ENCODE results near the gene KCNC3. TPM values are rescaled to one million over a fixed set of nuclear protein-coding genes. Genes with fewer than 3 reads are reported as not detected.

Gene KCNC3
- total and polyA plus RNA-seq, 2 of the 13 experiments (the other 11 are each of a cell fraction or from before 2014, with no cell fraction given) = 0.29 to 1.7 TPM

DNA sequence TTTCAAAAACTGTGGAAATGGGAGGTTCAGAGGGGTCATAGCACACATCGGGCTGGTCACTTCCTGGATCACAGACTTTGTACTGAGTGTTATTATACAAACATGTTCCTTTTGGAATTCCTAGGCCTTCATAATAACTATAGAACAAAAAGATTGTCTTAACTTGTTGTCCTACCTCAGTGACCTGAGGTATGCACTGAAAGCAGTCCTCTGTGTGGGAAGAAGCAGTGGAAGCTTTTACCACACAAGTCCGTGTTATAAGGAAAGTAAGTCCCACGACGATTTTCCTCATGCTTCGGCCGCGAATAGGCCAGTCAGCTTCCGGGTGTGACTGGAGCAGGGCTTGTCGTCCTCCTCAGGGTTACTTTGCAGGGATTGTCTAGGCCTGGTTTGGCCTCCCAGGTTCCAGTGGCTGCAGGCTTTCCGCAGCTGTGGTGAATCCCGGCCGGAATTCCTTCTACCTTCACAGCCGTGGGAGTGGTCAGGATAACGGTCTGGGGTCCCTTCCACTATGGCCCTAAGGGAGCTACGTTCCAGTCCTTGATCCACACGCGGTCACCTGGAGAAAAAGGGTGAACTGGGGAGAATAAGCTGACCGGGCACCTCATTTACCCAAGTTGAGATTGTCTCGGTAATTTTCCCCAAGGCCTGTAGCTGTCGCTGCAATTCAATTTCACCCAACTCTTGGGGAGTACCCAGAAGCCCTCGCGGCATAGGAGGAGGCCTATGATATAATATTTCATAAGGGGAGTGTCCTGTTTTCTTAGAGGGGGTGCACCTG is 20.3 kb upstream of the KCNC3 start (continued):
- TF ChIP-seq, protein P1, sequence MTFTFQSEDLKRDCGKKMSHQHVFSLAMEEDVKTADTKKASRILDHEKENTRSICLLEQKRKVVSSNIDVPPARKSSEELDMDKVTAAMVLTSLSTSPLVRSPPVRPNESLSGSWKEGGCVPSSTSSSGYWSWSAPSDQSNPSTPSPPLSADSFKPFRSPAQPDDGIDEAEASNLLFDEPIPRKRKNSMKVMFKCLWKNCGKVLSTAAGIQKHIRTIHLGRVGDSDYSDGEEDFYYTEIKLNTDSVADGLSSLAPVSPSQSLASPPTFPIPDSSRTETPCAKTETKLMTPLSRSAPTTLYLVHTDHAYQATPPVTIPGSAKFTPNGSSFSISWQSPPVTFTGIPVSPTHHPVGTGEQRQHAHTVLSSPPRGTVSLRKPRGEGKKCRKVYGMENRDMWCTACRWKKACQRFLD (CRISPR knock-in tag; IDR thresholded peaks at IDR 0.05; ENCODE audit: borderline replicate concordance) = no peak
- TF ChIP-seq FOXA3 (CRISPR knock-in tag; IDR thresholded peaks at IDR 0.05) = peak; percentile 40; the same call in 1 of the 2 replicates
- no peak for TF ChIP-seq KMT2B (CRISPR knock-in tag; IDR thresholded peaks at IDR 0.05)
- no peak for TF ChIP-seq ZNF670 (CRISPR knock-in tag; IDR thresholded peaks at IDR 0.05; ENCODE audit: borderline replicate concordance)
- TF ChIP-seq, protein P2, sequence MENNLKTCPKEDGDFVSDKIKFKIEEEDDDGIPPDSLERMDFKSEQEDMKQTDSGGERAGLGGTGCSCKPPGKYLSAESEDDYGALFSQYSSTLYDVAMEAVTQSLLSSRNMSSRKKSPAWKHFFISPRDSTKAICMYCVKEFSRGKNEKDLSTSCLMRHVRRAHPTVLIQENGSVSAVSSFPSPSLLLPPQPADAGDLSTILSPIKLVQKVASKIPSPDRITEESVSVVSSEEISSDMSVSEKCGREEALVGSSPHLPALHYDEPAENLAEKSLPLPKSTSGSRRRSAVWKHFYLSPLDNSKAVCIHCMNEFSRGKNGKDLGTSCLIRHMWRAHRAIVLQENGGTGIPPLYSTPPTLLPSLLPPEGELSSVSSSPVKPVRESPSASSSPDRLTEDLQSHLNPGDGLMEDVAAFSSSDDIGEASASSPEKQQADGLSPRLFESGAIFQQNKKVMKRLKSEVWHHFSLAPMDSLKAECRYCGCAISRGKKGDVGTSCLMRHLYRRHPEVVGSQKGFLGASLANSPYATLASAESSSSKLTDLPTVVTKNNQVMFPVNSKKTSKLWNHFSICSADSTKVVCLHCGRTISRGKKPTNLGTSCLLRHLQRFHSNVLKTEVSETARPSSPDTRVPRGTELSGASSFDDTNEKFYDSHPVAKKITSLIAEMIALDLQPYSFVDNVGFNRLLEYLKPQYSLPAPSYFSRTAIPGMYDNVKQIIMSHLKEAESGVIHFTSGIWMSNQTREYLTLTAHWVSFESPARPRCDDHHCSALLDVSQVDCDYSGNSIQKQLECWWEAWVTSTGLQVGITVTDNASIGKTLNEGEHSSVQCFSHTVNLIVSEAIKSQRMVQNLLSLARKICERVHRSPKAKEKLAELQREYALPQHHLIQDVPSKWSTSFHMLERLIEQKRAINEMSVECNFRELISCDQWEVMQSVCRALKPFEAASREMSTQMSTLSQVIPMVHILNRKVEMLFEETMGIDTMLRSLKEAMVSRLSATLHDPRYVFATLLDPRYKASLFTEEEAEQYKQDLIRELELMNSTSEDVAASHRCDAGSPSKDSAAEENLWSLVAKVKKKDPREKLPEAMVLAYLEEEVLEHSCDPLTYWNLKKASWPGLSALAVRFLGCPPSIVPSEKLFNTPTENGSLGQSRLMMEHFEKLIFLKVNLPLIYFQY (CRISPR knock-in tag; IDR thresholded peaks at IDR 0.05; ENCODE audit: borderline replicate concordance) = no peak
- no peak for TF ChIP-seq ZNF577 (CRISPR knock-in tag; IDR thresholded peaks at IDR 0.05; ENCODE audit: borderline replicate concordance, low read depth)
- TF ChIP-seq, protein P3, sequence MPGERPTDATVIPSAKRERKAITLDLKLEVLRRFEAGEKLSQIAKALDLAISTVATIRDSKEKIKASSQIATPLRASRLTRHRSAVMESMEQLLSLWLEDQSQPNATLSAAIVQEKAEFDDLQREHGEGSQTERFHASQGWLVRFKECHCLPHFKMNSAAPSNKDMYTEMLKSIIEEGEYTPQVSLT (CRISPR knock-in tag; IDR thresholded peaks at IDR 0.05; ENCODE audit: borderline replicate concordance, low read depth) = no peak
- TF ChIP-seq, protein P4, sequence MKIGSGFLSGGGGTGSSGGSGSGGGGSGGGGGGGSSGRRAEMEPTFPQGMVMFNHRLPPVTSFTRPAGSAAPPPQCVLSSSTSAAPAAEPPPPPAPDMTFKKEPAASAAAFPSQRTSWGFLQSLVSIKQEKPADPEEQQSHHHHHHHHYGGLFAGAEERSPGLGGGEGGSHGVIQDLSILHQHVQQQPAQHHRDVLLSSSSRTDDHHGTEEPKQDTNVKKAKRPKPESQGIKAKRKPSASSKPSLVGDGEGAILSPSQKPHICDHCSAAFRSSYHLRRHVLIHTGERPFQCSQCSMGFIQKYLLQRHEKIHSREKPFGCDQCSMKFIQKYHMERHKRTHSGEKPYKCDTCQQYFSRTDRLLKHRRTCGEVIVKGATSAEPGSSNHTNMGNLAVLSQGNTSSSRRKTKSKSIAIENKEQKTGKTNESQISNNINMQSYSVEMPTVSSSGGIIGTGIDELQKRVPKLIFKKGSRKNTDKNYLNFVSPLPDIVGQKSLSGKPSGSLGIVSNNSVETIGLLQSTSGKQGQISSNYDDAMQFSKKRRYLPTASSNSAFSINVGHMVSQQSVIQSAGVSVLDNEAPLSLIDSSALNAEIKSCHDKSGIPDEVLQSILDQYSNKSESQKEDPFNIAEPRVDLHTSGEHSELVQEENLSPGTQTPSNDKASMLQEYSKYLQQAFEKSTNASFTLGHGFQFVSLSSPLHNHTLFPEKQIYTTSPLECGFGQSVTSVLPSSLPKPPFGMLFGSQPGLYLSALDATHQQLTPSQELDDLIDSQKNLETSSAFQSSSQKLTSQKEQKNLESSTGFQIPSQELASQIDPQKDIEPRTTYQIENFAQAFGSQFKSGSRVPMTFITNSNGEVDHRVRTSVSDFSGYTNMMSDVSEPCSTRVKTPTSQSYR (CRISPR knock-in tag; IDR thresholded peaks at IDR 0.05; ENCODE audit: borderline replicate concordance) = no peak
- no peak for TF ChIP-seq ZNF724P (CRISPR knock-in tag; IDR thresholded peaks at IDR 0.05; ENCODE audit: borderline replicate concordance)
- TF ChIP-seq POLR2A (IDR thresholded peaks at IDR 0.05; ENCODE audit: insufficient read depth in 1 of 2, low read depth in 2 of 2, low read length in 2 of 2) = peak in 1 of 2 experiments; percentile 55; a peak in 1 of 4 replicates
- TF ChIP-seq ZNF292 (CRISPR knock-in tag; IDR thresholded peaks at IDR 0.05; ENCODE audit: borderline replicate concordance, low read depth) = no peak
- TF ChIP-seq ELF4 (CRISPR knock-in tag; IDR thresholded peaks at IDR 0.05; ENCODE audit: borderline replicate concordance) = peak; percentile 63; the same call in 1 of the 2 replicates
- peak; percentile 78 for TF ChIP-seq ZFY (CRISPR knock-in tag; IDR thresholded peaks at IDR 0.05)
- TF ChIP-seq FOXM1 (CRISPR knock-in tag; IDR thresholded peaks at IDR 0.05) = no peak
- no peak for TF ChIP-seq ZNF607 (CRISPR knock-in tag; IDR thresholded peaks at IDR 0.05; ENCODE audit: borderline replicate concordance)
- TF ChIP-seq, protein P5, sequence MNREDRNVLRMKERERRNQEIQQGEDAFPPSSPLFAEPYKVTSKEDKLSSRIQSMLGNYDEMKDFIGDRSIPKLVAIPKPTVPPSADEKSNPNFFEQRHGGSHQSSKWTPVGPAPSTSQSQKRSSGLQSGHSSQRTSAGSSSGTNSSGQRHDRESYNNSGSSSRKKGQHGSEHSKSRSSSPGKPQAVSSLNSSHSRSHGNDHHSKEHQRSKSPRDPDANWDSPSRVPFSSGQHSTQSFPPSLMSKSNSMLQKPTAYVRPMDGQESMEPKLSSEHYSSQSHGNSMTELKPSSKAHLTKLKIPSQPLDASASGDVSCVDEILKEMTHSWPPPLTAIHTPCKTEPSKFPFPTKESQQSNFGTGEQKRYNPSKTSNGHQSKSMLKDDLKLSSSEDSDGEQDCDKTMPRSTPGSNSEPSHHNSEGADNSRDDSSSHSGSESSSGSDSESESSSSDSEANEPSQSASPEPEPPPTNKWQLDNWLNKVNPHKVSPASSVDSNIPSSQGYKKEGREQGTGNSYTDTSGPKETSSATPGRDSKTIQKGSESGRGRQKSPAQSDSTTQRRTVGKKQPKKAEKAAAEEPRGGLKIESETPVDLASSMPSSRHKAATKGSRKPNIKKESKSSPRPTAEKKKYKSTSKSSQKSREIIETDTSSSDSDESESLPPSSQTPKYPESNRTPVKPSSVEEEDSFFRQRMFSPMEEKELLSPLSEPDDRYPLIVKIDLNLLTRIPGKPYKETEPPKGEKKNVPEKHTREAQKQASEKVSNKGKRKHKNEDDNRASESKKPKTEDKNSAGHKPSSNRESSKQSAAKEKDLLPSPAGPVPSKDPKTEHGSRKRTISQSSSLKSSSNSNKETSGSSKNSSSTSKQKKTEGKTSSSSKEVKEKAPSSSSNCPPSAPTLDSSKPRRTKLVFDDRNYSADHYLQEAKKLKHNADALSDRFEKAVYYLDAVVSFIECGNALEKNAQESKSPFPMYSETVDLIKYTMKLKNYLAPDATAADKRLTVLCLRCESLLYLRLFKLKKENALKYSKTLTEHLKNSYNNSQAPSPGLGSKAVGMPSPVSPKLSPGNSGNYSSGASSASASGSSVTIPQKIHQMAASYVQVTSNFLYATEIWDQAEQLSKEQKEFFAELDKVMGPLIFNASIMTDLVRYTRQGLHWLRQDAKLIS (CRISPR knock-in tag; IDR thresholded peaks at IDR 0.05) = no peak

Data from HepG2 (cell line).